ENCODE data around the gene MRPL1. TPM values are rescaled to one million over a fixed set of nuclear protein-coding genes. Genes with fewer than 3 reads are reported as not detected.

The MRPL1 gene
- total RNA-seq, 1 donor from 2014 or later: 26.1 TPM

DNA sequence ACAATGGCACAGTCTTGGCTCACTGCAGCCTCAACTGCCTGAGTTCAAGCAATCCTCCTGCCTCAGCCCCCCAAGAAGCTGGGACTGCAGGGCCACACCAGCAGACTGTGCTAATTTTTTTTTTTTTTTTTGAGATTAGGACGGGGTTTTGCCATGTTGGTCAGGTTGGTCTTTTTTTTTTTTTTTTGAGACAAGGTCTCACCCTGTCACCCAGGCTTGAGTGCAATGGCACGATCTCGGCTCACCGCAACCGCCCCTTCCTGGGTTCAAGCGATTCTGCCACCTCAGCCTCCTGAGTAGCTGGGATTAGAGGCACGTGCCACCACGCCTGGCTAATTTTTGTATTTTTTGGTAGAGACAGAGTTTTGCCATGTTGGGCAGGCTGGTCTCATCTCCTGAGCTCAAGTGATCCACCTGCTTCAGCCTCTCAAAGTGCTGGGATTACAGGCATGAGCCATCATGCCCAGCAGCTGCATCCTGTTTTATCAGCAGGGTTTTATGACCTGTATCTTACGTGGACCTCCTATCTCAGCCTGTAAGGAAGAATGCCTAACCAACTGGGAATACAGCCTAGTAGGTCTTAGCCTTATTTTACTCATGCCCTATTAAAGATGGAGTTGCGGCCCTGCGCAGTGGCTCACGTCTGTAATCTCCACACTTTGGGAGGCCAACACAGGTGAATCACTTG, 13.2 kb upstream of the MRPL1 start:
- peaks cover 2% of the 10 kb centered on the region for H3K27me3 Mint-ChIP-seq (ENCODE audit: low read depth)
- H3K4me3 Mint-ChIP-seq (ENCODE audit: unreplicated experiment): no peak overlapping the region
- DNase-seq (ENCODE audit: low spot score): no peak
- H3K4me1 Mint-ChIP-seq (ENCODE audit: low read depth): peaks cover 3% of the 10 kb centered on the region
- H3K36me3 Mint-ChIP-seq (ENCODE audit: low read depth): no peaks in the 10 kb centered on the region
- TF ChIP-seq CTCF (IDR thresholded peaks at IDR 0.05): no peak
- no peak overlapping the region for H3K27ac Mint-ChIP-seq (ENCODE audit: unreplicated experiment)
- no peaks in the 10 kb centered on the region for H3K9me3 Mint-ChIP-seq (ENCODE audit: low read depth)

DNA sequence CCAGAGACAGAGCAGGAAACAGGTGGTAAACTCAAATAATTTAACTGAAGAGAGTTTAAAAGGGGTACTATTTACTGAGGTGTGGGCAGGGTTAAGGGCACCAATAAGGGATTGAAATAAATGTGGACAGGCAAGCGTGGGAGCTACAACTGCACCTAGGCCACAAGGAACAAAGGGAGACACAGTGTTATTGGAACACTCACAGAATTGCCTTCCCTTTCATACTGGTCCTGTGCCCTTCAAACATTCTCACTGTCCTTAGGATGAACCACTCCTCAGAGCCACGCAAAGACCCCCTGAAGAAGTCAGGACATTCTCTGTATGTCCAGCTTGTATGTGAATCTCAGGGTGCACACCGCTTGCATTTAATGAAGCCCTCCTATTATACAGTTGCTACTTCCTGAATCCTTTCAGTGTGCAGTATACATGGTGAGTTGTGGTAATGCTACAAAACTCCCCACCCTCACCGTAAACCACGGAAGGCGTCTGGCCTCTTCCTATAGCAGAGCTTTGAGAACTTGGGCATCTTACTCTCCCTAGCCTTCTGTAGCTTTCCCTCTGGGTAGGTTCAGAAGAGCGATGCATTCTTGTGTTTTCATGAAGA, 9.6 kb upstream of the MRPL1 start:
- no peak overlapping the region for H3K27ac Mint-ChIP-seq (ENCODE audit: unreplicated experiment)
- no peaks in the 10 kb centered on the region for H3K9me3 Mint-ChIP-seq (ENCODE audit: low read depth)
- DNase-seq (ENCODE audit: low spot score): no peak
- no peak overlapping the region for H3K4me3 Mint-ChIP-seq (ENCODE audit: unreplicated experiment)
- H3K4me1 Mint-ChIP-seq (ENCODE audit: low read depth): no peaks in the 10 kb centered on the region
- TF ChIP-seq CTCF (IDR thresholded peaks at IDR 0.05): no peak
- H3K27me3 Mint-ChIP-seq (ENCODE audit: low read depth): peaks cover 2% of the 10 kb centered on the region
- H3K36me3 Mint-ChIP-seq (ENCODE audit: low read depth): no peaks in the 10 kb centered on the region

DNA sequence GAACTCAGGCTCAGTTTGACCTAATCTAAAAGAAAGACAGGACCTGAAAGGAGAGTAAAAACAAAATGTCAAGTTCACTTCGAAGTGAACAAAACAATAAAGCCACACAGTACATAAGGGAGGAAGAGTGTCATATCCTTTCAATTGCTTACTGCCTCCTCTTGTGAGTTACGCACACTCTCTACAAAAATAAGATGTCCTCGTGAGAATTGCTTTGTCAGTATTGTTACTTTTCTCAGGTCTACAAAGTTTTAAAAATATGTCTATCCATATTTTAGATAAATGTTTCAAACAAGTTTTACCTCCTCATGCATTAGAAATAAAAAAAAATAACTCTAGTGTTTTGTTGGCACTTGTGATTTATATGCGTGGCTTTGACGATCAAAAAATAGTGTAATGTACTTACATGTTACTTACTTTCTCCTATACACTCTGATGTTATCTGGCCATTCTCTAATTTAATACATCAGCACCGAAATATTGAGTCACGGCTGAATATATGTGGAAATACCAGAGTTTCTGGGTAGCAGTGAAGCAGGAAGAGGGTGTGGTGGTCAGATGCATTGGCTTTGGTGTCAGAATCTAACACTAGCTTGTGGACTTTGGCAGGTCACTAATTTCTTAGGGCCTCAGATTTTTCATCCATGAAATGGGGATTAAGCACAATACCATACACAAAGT, 8.1 kb upstream of the MRPL1 start:
- H3K36me3 Mint-ChIP-seq (ENCODE audit: low read depth): no peaks in the 10 kb centered on the region
- DNase-seq (ENCODE audit: low spot score): no peak
- H3K4me3 Mint-ChIP-seq (ENCODE audit: unreplicated experiment): no peak overlapping the region
- no peaks in the 10 kb centered on the region for H3K9me3 Mint-ChIP-seq (ENCODE audit: low read depth)
- peaks cover 2% of the 10 kb centered on the region for H3K27me3 Mint-ChIP-seq (ENCODE audit: low read depth)
- H3K4me1 Mint-ChIP-seq (ENCODE audit: low read depth): no peaks in the 10 kb centered on the region
- TF ChIP-seq CTCF (IDR thresholded peaks at IDR 0.05): no peak
- no peak overlapping the region for H3K27ac Mint-ChIP-seq (ENCODE audit: unreplicated experiment)

DNA sequence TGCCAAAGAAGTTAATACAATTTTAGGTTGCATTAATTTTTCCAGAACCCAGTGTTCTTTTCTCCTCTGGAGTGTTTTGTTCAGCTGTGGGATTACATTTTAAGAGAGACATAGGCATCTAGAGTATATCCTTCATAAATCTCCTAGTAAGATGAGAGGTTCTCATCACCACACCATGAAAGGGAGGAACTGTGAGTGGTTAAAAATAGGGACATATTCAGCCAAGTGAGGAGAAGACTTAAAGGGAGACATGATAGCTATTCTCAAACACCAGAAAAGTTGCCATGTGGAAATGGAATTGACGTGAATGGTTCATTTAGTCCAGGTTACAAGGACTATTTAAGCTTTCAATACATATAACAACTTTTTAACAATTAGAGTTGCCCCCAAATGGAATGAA, 6.5 kb upstream of the MRPL1 start:
- Mint-ChIP-seq H3K4me3 (ENCODE audit: unreplicated experiment) (no peak overlapping the region), H3K4me1 (ENCODE audit: low read depth) (peaks cover 2% of the 10 kb centered on the region), H3K36me3 (ENCODE audit: low read depth) (no peaks in the 10 kb centered on the region), H3K27me3 (ENCODE audit: low read depth) (peaks cover 2% of the 10 kb centered on the region), H3K27ac (ENCODE audit: unreplicated experiment) (no peak overlapping the region), H3K9me3 (ENCODE audit: low read depth) (no peaks in the 10 kb centered on the region)
- no peak for DNase-seq (ENCODE audit: low spot score)
- TF ChIP-seq CTCF (IDR thresholded peaks at IDR 0.05): no peak

DNA sequence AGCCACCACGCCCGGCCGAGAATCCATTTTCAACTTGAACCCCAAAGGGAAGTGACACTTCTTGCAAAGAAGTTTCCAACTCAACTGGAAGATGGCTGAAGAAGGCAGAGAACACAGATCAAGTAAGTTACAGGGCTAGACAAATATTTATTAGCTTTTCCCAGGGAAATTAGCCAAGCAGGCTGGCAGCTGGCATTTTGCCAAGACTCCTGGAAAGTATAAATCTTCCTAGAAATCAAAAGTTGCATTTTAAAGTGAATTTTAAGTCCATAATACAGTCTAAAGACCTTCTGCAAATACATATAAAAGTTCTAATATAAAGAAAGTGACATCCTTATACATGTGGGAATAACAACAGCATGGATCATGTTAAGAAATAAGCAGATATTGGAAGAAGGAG, 3.4 kb upstream of the MRPL1 start:
- H3K9me3 Mint-ChIP-seq (ENCODE audit: low read depth): no peaks in the 10 kb centered on the region
- H3K4me3 Mint-ChIP-seq (ENCODE audit: unreplicated experiment): no peak overlapping the region
- no peaks in the 10 kb centered on the region for H3K27me3 Mint-ChIP-seq (ENCODE audit: low read depth)
- no peak for TF ChIP-seq CTCF (IDR thresholded peaks at IDR 0.05)
- H3K36me3 Mint-ChIP-seq (ENCODE audit: low read depth): no peaks in the 10 kb centered on the region
- peaks cover 23% of the 10 kb centered on the region for H3K4me1 Mint-ChIP-seq (ENCODE audit: low read depth)
- no peak overlapping the region for H3K27ac Mint-ChIP-seq (ENCODE audit: unreplicated experiment)
- DNase-seq (ENCODE audit: low spot score): no peak

Data from chondrocyte (in vitro differentiated cells).